ENCODE results near the gene DSCAML1.

- TF ChIP-seq CTCF (IDR thresholded peaks at IDR 0.05) (no peak), POLR2A (IDR thresholded peaks at IDR 0.05) (no peak)
These were observed 247.6 kb downstream of the DSCAML1 start for GRCh38 chr11:117549417-117549816.
